ENCODE measurements around the gene SLC27A4.

The SLC27A4 gene

GRCh38 chr9:128384801-128385495 lies 44.6 kb downstream of the SLC27A4 start:
- TF ChIP-seq, protein P1, sequence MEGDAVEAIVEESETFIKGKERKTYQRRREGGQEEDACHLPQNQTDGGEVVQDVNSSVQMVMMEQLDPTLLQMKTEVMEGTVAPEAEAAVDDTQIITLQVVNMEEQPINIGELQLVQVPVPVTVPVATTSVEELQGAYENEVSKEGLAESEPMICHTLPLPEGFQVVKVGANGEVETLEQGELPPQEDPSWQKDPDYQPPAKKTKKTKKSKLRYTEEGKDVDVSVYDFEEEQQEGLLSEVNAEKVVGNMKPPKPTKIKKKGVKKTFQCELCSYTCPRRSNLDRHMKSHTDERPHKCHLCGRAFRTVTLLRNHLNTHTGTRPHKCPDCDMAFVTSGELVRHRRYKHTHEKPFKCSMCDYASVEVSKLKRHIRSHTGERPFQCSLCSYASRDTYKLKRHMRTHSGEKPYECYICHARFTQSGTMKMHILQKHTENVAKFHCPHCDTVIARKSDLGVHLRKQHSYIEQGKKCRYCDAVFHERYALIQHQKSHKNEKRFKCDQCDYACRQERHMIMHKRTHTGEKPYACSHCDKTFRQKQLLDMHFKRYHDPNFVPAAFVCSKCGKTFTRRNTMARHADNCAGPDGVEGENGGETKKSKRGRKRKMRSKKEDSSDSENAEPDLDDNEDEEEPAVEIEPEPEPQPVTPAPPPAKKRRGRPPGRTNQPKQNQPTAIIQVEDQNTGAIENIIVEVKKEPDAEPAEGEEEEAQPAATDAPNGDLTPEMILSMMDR (conservative IDR thresholded peaks at IDR 0.05; ENCODE audit: low read depth, low read length), result no peak
- no peak for DNase-seq (ENCODE audit: low read depth)
- H3K4me3 ChIP-seq (ENCODE audit: low read length), result no peak overlapping the region

- DNase-seq (ENCODE audit: low read depth), result no peak
- TF ChIP-seq, protein P1 (conservative IDR thresholded peaks at IDR 0.05; ENCODE audit: low read depth, low read length), result no peak
Observed at GRCh38 chr9:128385496-128386460, 45.5 kb downstream of the SLC27A4 start.

GRCh38 chr9:128388150-128388549 lies 47.8 kb downstream of the SLC27A4 start:
- TF ChIP-seq, protein P1 (conservative IDR thresholded peaks at IDR 0.05; ENCODE audit: low read depth, low read length), result no peak
- H3K4me3 ChIP-seq (ENCODE audit: low read length), result no peak overlapping the region
- DNase-seq (ENCODE audit: low read depth), result no peak

More at GRCh38 chr9:128385496-128386460, 45.5 kb downstream of the SLC27A4 start:
- no peak overlapping the region for H3K4me3 ChIP-seq (ENCODE audit: low read length)

- TF ChIP-seq, protein P1 (conservative IDR thresholded peaks at IDR 0.05; ENCODE audit: low read depth, low read length), result no peak
- no peak for DNase-seq (ENCODE audit: low read depth)
- H3K4me3 ChIP-seq (ENCODE audit: low read length), result no peak overlapping the region
Observed at GRCh38 chr9:128389395-128390149, 49.2 kb downstream of the SLC27A4 start.

DNA sequence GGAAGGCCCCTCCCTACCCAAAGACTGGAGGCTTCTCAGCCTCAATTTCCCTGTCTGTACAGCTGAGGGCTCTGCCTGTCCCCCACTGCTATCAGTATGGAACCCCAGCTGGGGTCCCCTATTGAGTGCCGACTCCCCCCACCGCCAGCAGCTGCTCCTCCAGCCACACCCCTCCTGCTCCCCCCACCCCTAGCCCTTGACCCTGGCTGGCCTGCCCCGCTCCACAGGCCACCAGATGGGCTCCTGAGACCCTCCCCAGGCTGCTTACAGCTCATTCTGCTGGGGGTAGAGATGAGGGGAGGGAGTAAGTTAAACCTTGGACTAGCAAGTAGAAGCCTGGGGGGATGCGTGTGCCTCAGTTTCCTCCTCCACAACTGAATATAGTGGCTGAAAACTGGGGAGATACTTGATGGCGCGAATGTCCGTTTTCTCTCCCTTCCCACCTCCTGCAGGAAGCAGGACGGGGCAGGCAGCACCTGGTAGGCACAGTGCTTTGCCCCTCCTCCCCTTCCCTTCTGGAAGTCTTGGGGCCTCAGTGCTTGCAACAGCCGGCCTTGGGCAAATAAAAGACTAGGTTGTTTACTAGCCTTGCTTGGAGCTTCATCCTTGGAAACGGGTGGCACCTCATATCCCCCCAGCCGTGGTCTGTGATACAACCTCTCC lies 50.0 kb downstream of the SLC27A4 start:
- no peak for DNase-seq (ENCODE audit: low read depth)
- TF ChIP-seq, protein P1 (conservative IDR thresholded peaks at IDR 0.05; ENCODE audit: low read depth, low read length), result no peak
- no peak overlapping the region for H3K4me3 ChIP-seq (ENCODE audit: low read length)
